AG04450 (cell line): ENCODE data around the gene ELP2. TPM values are rescaled to one million over a fixed set of nuclear protein-coding genes. Genes with fewer than 3 reads are reported as not detected.
"Not testable (repeated sequence)": the region's sequence is repeated elsewhere in the genome, so short reads cannot be mapped to it uniquely, and the experiment has no call there.

Experiments
- CTCF ChIA-PET: fragments of 300-600, 350-600 bp; formaldehyde crosslinking; extraction: SDS; loops from one replicate; lab custom pipeline; 2022; ENCODE audit warnings: antibody characterized with exemption, inconsistent platforms; lab: Charles Lee
- POLR2A ChIA-PET: fragments of 350-600 bp; formaldehyde crosslinking; extraction: SDS; loops from one replicate; lab custom pipeline; 2021; ENCODE audit warnings: antibody characterized with exemption, inconsistent platforms; lab: Yijun Ruan, JAX
- DNase-seq: peaks from one replicate; pipeline ENCODE4 v3.0.0-alpha.2; 2011; ENCODE audit warnings: low read depth, low spot score
- H3K27ac ChIP-seq: one replicate; pipeline ENCODE4 v1.5.1; 2012; ENCODE audit warnings: low read depth, low read length, control low read depth
- H3K27me3 ChIP-seq: one replicate; pipeline ENCODE4 v1.6.0; 2012; ENCODE audit warnings: low read length; ENCODE audit not compliant: control insufficient read depth, insufficient read depth
- H3K4me3 ChIP-seq: 2 replicates; pipeline ENCODE4 v1.5.1; 2011; ENCODE audit warnings: mild to moderate bottlenecking, low read depth, low read length, control low read depth
- H3K9me3 ChIP-seq: 2 replicates; pipeline ENCODE4 v1.5.1; 2012; ENCODE audit warnings: low read length; ENCODE audit not compliant: control insufficient read depth, insufficient read depth
- CTCF ChIP-seq: IDR thresholded peaks from 2 replicates; pipeline ENCODE4 v1.5.1; 2011; ENCODE audit warnings: low read depth, low read length, control low read depth, inconsistent platforms
- polyA plus RNA-seq: library from polyadenylated mRNA; depleted of rRNA; stranded (reverse); fragments of >200 nt; gene quantifications from 2 replicates; pipeline ENCODE4 v1.2.3, GENCODE V29; 2011

Gene ELP2
- polyA plus RNA-seq, 1 experiment = 122 TPM

DNA sequence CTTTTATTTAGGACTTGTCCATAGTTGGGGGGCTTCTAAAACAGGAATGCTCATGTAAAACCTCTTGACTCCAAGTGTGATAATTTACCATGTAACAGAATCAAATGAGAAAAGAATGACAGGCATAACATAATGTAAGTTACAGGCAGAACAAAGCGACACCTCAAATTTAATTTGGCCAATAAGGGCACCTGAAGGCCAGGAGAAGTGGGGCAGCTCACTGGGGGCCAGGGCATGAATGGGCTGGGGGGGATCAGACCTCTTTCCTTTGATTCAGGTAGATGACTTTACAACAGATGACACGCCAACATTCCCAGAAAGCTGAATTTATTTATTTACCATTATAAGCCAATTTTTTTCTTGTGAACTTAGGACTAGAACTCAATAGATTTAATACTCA is 72.1 kb downstream of the ELP2 start:
- H3K27ac ChIP-seq = no peak overlapping the region
- H3K27me3 ChIP-seq = no peaks in the 10 kb centered on the region
- TF ChIP-seq CTCF = no peak
- no peaks in the 10 kb centered on the region for H3K9me3 ChIP-seq
- DNase-seq = no peak
- no peak overlapping the region for H3K4me3 ChIP-seq
- ChIA-PET POLR2A (no interaction called here), CTCF (no interaction called here)

DNA sequence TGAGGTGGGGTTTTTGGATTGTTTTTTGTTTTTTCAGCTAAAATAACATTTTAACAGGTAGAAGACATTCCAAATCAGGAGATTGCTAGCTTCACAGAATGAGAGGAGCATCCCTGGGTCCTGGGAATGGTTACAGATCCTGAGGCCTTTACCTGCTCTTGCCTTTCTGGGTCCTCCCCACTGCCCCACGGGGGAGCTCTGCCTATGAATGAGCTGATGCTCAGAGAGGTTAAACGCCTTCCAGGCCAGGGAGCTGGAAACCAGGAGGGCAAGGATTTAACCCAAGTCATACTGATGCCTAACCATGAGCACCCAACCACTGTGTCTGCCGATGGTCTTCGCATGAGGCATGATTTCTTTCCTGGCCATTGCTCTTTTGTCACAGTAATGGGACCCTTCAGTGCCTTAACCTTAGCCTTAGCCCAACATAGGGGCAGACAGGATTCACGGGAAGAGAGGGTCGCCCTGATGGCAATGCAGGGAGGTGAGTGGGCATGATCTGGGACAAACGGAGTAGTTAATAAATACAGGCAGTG is 73.7 kb downstream of the ELP2 start:
- CTCF ChIA-PET = interaction anchor here (1.5 kb wide), 1 partner anchor 81 kb away, joined by 3 read pairs; no protein-coding TSS in a partner anchor
- H3K4me3 ChIP-seq = no peak overlapping the region
- H3K9me3 ChIP-seq = no peaks in the 10 kb centered on the region
- no peak for DNase-seq
- no peak overlapping the region for H3K27ac ChIP-seq
- no peaks in the 10 kb centered on the region for H3K27me3 ChIP-seq
- POLR2A ChIA-PET = no interaction called here
- no peak for TF ChIP-seq CTCF

DNA sequence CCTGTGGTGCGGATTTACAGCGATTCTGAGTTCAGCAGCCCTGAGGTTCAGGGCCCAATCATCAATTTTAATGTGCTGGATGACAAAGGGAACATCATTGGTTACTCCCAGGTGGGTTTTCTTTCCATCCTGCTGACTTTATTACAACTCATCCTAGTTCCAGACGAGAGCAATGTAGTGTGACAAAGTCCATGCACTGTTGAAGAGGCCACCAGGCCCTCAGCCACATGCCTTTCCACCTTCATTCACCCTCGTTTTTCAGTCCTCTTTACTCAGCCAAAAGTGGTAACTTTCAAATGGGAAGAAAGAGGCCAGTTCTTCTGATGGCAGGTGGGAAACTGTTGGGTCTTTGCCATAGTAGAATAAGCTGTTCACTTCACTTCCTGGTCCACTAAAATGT is 75.5 kb downstream of the ELP2 start:
- POLR2A ChIA-PET = no interaction called here
- Histone ChIP-seq H3K9me3 (no peaks in the 10 kb centered on the region), H3K27me3 (no peaks in the 10 kb centered on the region), H3K4me3 (no peak overlapping the region), H3K27ac (no peak overlapping the region)
- no peak for TF ChIP-seq CTCF
- CTCF ChIA-PET = interaction anchor here (0.6 kb wide), 1 partner anchor 76 kb away, joined by 4 read pairs; no protein-coding TSS in a partner anchor
- no peak for DNase-seq

DNA sequence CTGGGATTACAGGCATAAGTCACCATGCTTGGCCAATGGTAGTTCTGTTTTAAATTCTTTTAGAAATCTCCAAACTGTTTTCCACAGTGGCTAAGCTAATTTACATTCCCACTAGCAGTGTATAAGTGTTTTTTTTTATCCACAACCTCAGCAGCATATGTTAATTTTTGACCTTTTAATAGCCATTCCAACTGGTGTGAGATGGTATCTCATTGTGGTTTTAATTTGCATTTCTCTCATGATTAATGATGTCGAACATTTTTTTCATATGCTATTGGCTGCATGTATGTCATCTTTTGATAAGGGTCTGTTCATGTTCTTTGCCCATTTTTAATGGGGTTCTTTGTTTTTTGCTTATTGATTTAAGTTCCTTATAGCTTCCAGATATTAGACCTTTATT is 77.6 kb downstream of the ELP2 start:
- no peak for DNase-seq
- POLR2A ChIA-PET = no interaction called here
- no peak overlapping the region for H3K27ac ChIP-seq
- CTCF ChIA-PET = no interaction called here
- no peak for TF ChIP-seq CTCF
- no peak overlapping the region for H3K4me3 ChIP-seq
- no peaks in the 10 kb centered on the region for H3K27me3 ChIP-seq
- H3K9me3 ChIP-seq = no peaks in the 10 kb centered on the region

- H3K4me3 ChIP-seq, CTCF ChIA-PET, POLR2A ChIA-PET, DNase-seq, H3K27ac ChIP-seq, H3K9me3 ChIP-seq, H3K27me3 ChIP-seq: not testable (repeated sequence)
These were observed 78.3 kb downstream of the ELP2 start for GRCh38 chr18:36207969-36208368.
